Ectodermal cell (in vitro differentiated cells): ENCODE results near the gene CDK5.

ENCODE experiments used
- H3K27ac ChIP-seq: 2 replicates; pipeline ENCODE4 v1.7.0; 2013; ENCODE audit warnings: mild to moderate bottlenecking, low read depth, low read length; ENCODE audit not compliant: insufficient read depth, poor library complexity, severe bottlenecking
- H3K27me3 ChIP-seq: 2 replicates; pipeline ENCODE4 v1.7.0; 2013; ENCODE audit warnings: mild to moderate bottlenecking, low read length; ENCODE audit not compliant: insufficient read depth, control insufficient read depth, poor library complexity, severe bottlenecking
- H3K36me3 ChIP-seq: one replicate; pipeline ENCODE4 v1.7.0; 2013; ENCODE audit warnings: low read length; ENCODE audit not compliant: control insufficient read depth, insufficient read depth
- H3K4me1 ChIP-seq: one replicate; pipeline ENCODE4 v1.7.0; 2013; ENCODE audit warnings: low read length; ENCODE audit not compliant: control insufficient read depth, insufficient read depth
- H3K4me3 ChIP-seq: 2 replicates; pipeline ENCODE4 v1.7.0; 2013; ENCODE audit warnings: low read depth, low read length, control low read depth; ENCODE audit not compliant: insufficient read depth
- H3K9me3 ChIP-seq: 2 replicates; pipeline ENCODE4 v1.7.0; 2013; ENCODE audit warnings: mild to moderate bottlenecking, low read length, moderate library complexity; ENCODE audit not compliant: control insufficient read depth
- WGBS, 2 experiments: methylation state at CpG; one replicate each; pipeline ENCODE4 v1.1.7; 2013; ENCODE audit warnings: missing lambda C conversion rate in 2 of 2; 5-methylcytosine and 5-hydroxymethylcytosine counted together

Gene CDK5

DNA sequence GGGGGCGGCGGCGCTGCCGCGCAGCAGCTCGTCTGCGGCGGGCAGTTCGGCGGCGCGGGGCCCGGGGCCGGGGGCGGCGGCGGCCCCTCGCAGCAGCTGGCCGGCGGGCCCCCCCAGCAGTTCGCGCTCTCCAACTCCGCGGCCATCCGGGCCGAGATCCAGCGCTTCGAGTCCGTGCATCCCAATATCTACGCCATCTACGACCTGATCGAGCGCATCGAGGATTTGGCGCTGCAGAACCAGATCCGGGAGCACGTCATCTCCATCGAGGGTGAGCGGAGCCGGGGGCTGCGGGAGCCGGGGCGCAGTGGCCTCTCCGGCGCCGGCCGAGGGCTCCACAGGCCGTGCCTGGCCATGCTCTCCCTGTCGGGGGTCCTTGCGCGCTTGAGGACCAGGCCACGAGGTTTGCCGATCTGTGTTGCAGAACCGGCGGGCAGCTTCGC, 29.1 kb upstream of the CDK5 start:
- Histone ChIP-seq H3K36me3 (no peaks in the 10 kb centered on the region), H3K4me1 (peaks cover 43% of the 10 kb centered on the region), H3K9me3 (no peaks in the 10 kb centered on the region), H3K27me3 (peaks cover 23% of the 10 kb centered on the region), H3K27ac (no peak overlapping the region), H3K4me3 (peak overlapping the region; percentile 85)
- 0% methylated on average over 56 of the region's 56 CpGs for WGBS, 2 experiments

- WGBS, 2 experiments: 0% methylated on average over 83 to 84 of the region's 84 CpGs
- Histone ChIP-seq H3K36me3 (no peaks in the 10 kb centered on the region), H3K4me3 (peak within 1 kb of the TSS; percentile 85), H3K27me3 (peaks cover 23% of the 10 kb centered on the region), H3K4me1 (peaks cover 51% of the 10 kb centered on the region), H3K27ac (peak within 1 kb of the TSS; percentile 89), H3K9me3 (no peaks in the 10 kb centered on the region)
Observed at GRCh38 chr7:151085691-151086620, 28.3 kb upstream of the CDK5 start, which contains the start of gene AGAP3. AGAP3 (plus strand) TSS chr7:151086475; CDS start chr7:151086742, 267 bp downstream.

DNA sequence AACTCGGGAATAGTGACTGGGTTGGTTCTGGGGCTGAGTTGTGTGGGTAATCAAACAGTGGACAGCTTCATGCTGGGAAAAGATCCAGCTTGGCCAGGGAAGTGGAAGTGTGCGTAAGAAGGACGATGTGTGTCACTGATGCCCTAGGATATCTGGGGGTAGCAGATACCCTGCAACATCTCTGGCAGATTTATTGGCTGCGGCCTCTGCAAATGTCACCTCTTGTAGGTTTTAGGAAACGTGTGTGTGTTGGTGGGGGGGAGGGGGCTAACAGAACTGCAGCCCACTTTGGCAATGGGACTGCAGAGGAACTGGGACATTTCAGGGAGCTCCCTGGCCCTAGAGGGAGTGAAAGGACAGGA, 27.6 kb upstream of the CDK5 start:
- Histone ChIP-seq H3K9me3 (no peaks in the 10 kb centered on the region), H3K4me1 (peaks cover 51% of the 10 kb centered on the region), H3K27me3 (peaks cover 23% of the 10 kb centered on the region), H3K4me3 (peak overlapping the region; percentile 52), H3K27ac (no peak overlapping the region), H3K36me3 (no peaks in the 10 kb centered on the region)
- 41 to 43% methylated on average over 5 of the region's 5 CpGs for WGBS, 2 experiments

GRCh38 chr7:151083824-151084160, 26.1 kb upstream of the CDK5 start:
- H3K36me3 ChIP-seq: no peaks in the 10 kb centered on the region
- H3K27me3 ChIP-seq: peaks cover 23% of the 10 kb centered on the region
- no peak overlapping the region for H3K27ac ChIP-seq
- peak overlapping the region; percentile 85 for H3K4me3 ChIP-seq
- H3K4me1 ChIP-seq: peaks cover 51% of the 10 kb centered on the region
- H3K9me3 ChIP-seq: no peaks in the 10 kb centered on the region
- WGBS, 2 experiments: 8 to 9% methylated on average over 2 of the region's 3 CpGs

DNA sequence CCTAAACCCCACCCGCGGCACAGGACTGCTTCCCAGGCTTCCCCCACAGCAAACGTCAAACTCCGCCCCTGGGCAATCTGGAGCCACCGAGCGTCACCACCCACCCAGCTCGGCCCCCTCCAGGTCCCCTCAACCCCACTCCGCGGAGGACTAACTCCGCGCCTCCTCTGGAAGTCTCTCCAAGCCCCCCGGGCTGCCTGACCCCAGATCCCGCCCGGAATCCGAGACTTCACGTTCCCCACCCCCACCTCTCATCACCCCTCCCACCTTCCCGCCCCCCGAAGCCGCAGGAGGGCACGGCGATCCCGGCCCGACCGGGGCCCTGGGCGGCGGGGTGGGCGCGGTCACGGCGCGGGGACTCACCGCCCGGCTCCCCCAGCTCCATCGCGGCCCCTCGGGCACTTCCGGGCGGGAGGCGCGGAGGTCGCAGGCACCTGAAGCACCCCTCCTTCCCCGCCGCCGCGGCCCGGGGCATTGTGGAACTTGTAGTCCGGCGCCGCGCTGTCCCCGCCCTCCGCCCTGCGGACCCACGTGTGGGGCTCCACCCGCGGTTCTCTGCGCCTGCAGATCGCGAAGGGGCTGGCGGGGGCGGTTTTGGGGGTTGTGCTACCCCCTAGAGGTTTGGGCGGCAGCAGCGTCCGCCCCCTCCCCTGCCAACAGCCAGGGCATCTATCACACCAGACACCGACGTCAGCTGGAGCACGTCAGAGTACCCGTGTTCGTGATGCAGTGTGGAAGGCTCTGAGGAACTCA, 25.6 kb upstream of the CDK5 start, which contains the start of gene TMUB1:
Gene TMUB1 (minus strand): TSS at position 423 of the 753 bp plus-strand sequence. CDS start 930 bp downstream, outside the sequence.
- Histone ChIP-seq H3K4me3 (peak within 1 kb of the TSS; percentile 85), H3K4me1 (peaks cover 50% of the 10 kb centered on the region), H3K27ac (no peak within 1 kb of the TSS), H3K9me3 (no peaks in the 10 kb centered on the region), H3K27me3 (peaks cover 19% of the 10 kb centered on the region), H3K36me3 (no peaks in the 10 kb centered on the region)
- WGBS, 2 experiments: 1% methylated on average over 69 of the region's 69 CpGs

DNA sequence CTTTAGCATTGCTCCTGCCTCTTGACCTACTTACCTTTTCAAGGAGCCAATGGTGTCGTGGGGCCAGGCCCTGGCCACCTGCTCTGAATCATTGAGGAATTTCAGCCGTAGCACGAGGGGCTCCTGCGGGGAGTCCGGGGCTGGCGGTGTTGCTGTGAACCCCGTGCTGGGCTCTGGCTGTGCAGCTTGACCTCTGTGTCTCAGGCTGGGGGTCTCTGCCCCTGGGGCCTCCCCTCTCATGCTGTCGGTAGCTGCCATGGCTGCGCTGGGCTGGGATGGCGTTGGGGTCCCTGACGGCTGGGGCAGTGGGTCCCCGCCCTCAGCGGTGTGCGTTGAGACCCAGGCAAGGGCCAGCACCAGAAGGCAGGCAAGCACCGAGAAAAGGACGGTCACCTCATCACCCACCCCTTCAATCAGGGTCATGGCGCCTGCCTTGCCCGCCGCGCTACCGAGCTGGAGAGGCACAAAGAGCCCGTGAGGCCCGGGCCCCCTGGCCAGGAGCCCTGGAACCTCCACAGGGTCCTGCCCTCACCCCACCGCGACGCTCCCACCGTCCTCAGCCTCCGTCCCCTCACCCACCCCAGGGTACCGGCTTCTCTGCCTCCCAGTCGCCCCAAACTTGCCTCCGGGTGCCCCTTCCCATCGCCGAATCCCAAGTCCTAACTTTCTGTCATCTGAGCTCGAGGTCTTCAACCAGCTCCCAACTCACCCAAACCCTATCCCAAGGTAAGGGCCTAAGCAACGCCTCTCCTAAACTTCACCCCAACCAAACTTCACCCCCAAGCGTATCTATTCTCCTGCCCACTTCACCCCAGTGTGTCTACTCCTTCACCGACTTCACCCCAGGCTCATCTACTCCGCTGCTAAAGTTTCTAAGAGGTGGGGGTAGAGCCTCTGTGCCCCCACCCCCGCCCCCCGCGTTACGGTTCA, 24.7 kb upstream of the CDK5 start:
- Histone ChIP-seq H3K27ac (no peak overlapping the region), H3K27me3 (peaks cover 12% of the 10 kb centered on the region), H3K4me3 (peak overlapping the region; percentile 85), H3K4me1 (peaks cover 42% of the 10 kb centered on the region), H3K36me3 (no peaks in the 10 kb centered on the region), H3K9me3 (no peaks in the 10 kb centered on the region)
- 69 to 72% methylated on average over 40 to 42 of the region's 42 CpGs for WGBS, 2 experiments

DNA sequence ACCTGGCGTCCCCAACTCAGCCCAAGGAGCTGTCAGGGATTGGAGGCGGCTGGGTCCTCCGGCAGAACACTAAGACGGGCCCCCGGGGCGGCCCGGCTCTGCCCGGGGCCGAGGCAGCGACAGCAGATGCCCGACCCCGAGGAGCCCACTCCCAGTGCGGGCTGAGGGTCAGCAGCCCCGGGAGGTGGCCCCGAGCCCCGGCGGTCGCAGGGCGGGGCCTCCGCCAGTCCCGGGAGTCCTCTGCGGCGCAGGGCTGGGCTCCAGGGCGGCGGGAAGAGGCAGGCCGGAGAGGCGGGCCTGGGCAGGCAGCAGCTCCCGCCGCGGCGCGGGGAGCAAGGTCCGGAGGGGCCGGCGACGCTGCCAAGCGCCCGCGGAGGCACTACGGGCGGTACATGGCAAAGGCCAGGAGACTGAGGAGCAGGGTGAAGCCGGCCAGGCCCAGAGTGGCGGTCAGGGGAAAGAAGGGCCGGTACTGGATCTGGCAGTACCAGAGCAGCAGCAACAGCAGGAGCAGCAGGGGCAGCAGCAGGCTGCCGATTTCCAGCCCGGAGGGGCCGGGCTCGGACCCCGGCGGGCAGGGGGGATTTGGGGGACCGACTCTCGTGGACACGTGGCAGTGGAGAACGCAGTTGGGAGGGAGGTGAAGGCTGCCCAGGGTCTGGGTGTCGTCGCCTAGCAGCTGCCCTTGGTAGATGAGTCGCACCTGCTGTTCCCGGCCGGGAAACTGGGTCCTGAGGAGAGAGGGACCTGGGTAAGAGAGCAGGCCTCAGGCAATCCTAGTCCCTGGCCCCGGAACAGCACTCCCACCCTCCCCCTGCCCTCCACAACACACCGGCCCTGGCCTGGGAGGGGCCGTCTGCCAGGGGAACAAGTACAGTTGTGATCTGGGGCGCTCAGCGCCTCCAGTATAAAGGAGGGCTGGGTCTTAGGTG, 23.7 kb upstream of the CDK5 start:
- peaks cover 42% of the 10 kb centered on the region for H3K4me1 ChIP-seq
- peak overlapping the region; percentile 82 for H3K4me3 ChIP-seq

DNA sequence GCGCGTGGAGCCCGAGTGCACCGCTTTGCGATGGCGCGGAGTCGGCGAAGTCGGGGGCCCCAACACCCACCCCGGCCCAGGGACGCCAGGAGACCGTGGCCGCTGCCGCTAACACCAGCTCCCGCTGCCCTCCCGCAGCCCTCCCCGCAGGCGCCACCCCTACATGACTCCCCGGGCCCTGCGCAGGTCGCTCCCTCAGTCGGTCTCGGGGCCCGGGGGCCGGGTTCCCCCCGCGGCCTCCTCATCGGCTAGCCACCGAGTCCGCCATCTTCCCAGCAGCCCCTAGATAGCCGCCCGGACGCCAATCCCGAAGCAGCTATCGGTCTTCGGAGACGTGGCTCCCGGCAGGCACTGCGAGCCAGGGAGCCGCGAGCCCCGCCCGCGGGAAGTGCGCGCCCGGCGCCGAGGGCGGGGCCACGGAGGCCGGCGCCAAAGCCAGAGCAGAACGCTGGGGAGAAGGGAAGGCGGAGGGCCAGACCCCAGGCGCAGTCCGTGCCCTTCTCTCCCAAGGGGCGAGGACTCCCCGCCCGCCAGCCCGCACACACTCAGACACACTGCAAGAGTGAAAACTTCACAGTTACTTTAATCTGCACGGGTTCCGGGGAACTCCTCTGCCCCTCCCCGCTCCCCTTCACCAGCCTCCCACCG, 22.9 kb upstream of the CDK5 start, which contains the start of gene FASTK:
Gene FASTK (minus strand): TSS at position 288 of the 648 bp plus-strand sequence. CDS start 43 bp downstream, at position 245.
- Histone ChIP-seq H3K27ac (no peak within 1 kb of the TSS), H3K27me3 (peaks cover 12% of the 10 kb centered on the region), H3K9me3 (no peaks in the 10 kb centered on the region), H3K36me3 (peaks cover 5% of the 10 kb centered on the region), H3K4me1 (peaks cover 42% of the 10 kb centered on the region), H3K4me3 (peak within 1 kb of the TSS; percentile 82)
- 1% methylated on average over 66 of the region's 66 CpGs for WGBS, 2 experiments

More for the DNA sequence above, 23.7 kb upstream of the CDK5 start:
- WGBS, 2 experiments: 39 to 42% methylated on average over 64 of the region's 64 CpGs
- Histone ChIP-seq H3K27ac (no peak overlapping the region), H3K36me3 (no peaks in the 10 kb centered on the region), H3K9me3 (no peaks in the 10 kb centered on the region), H3K27me3 (peaks cover 12% of the 10 kb centered on the region)
